ENCODE measurements around the gene NEBL.
"Not testable (repeated sequence)": the region's sequence is repeated elsewhere in the genome, so short reads cannot be mapped to it uniquely, and the experiment has no call there.

Gene NEBL

GRCh38 chr10:20897146-20897825, at the start of gene NEBL:
Gene NEBL (minus strand): TSS chr10:20897311. CDS start chr10:20897205, 106 bp downstream.
- no peak for DNase-seq

GRCh38 chr10:20945546-20946332, 48.6 kb upstream of the NEBL start:
- DNase-seq: no peak

GRCh38 chr10:20944789-20945502, 47.8 kb upstream of the NEBL start:
- DNase-seq: no peak

- DNase-seq: not testable (repeated sequence)
These were observed 42.3 kb upstream of the NEBL start for GRCh38 chr10:20939414-20939813.

GRCh38 chr10:20936396-20936795, 39.3 kb upstream of the NEBL start:
- DNase-seq: no peak

GRCh38 chr10:20935931-20936330, 38.8 kb upstream of the NEBL start:
- no peak for DNase-seq

GRCh38 chr10:20935301-20935700, 38.2 kb upstream of the NEBL start:
- DNase-seq: no peak

- DNase-seq: no peak
These were observed 36.6 kb upstream of the NEBL start for GRCh38 chr10:20933705-20934104.

- DNase-seq: no peak
These were observed 35.6 kb upstream of the NEBL start for GRCh38 chr10:20932606-20933126.

- DNase-seq: no peak
These were observed 34.2 kb upstream of the NEBL start for GRCh38 chr10:20931156-20931795.

GRCh38 chr10:20927456-20927855, 30.3 kb upstream of the NEBL start:
- no peak for DNase-seq

GRCh38 chr10:20922451-20922850, 25.3 kb upstream of the NEBL start:
- DNase-seq: no peak

- no peak for DNase-seq
These were observed 24.9 kb upstream of the NEBL start for GRCh38 chr10:20922033-20922432.

GRCh38 chr10:20920061-20920460, 22.9 kb upstream of the NEBL start:
- no peak for DNase-seq

GRCh38 chr10:20919481-20919880, 22.4 kb upstream of the NEBL start:
- DNase-seq: no peak

GRCh38 chr10:20916976-20917375, 19.9 kb upstream of the NEBL start:
- no peak for DNase-seq

GRCh38 chr10:20912969-20913368, 15.9 kb upstream of the NEBL start:
- DNase-seq: no peak

- no peak for DNase-seq
These were observed 14.5 kb upstream of the NEBL start for GRCh38 chr10:20911626-20912025.

- DNase-seq: no peak
These were observed 12.7 kb upstream of the NEBL start for GRCh38 chr10:20909801-20910200.

GRCh38 chr10:20908391-20908790, 11.3 kb upstream of the NEBL start:
- no peak for DNase-seq

- no peak for DNase-seq
These were observed 6.7 kb upstream of the NEBL start for GRCh38 chr10:20903635-20904390.

- DNase-seq: no peak
These were observed 4.0 kb upstream of the NEBL start for GRCh38 chr10:20901110-20901509.
